Large intestine (tissue), 3 donors: ENCODE results near the gene HNRNPAB. TPM values are rescaled to one million over a fixed set of nuclear protein-coding genes. Genes with fewer than 3 reads are reported as not detected.

Experiments
- DNase-seq, 2 donors: peaks; one replicate each; pipeline versions ENCODE4 v3.0.0 to v3.0.0-alpha.2; 2013
- H3K27ac ChIP-seq: one replicate; pipeline ENCODE4 v1.5.1; 2013; ENCODE audit warnings: low read length
- H3K27me3 ChIP-seq: 2 replicates; pipeline ENCODE4 v1.6.1; 2013; ENCODE audit warnings: low read length; ENCODE audit not compliant: control insufficient read depth, insufficient read depth
- H3K36me3 ChIP-seq: 2 replicates; pipeline ENCODE4 v1.6.1; 2013; ENCODE audit warnings: low read length; ENCODE audit not compliant: control insufficient read depth, insufficient read depth
- H3K4me1 ChIP-seq: one replicate; pipeline ENCODE4 v1.6.1; 2013; ENCODE audit warnings: low read length; ENCODE audit not compliant: control insufficient read depth, insufficient read depth
- H3K4me3 ChIP-seq: one replicate; pipeline ENCODE4 v1.5.1; 2013; ENCODE audit warnings: low read length
- H3K9me3 ChIP-seq: one replicate; pipeline ENCODE4 v1.6.1; 2013; ENCODE audit warnings: mild to moderate bottlenecking, low read depth, low read length, moderate library complexity; ENCODE audit not compliant: control insufficient read depth
- WGBS: methylation state at CpG from one replicate; pipeline ENCODE4 v1.1.5; 2013; ENCODE audit warnings: low lambda C conversion rate; ENCODE audit not compliant: insufficient coverage; 5-methylcytosine and 5-hydroxymethylcytosine counted together
- polyA plus RNA-seq: library from polyadenylated mRNA; unstranded; fragments of 120-200 nt; gene quantifications from one replicate; pipeline ENCODE4 v1.2.1, GENCODE V29; 2013

HNRNPAB gene
- polyA plus RNA-seq, 1 donor, result 124 TPM

DNA sequence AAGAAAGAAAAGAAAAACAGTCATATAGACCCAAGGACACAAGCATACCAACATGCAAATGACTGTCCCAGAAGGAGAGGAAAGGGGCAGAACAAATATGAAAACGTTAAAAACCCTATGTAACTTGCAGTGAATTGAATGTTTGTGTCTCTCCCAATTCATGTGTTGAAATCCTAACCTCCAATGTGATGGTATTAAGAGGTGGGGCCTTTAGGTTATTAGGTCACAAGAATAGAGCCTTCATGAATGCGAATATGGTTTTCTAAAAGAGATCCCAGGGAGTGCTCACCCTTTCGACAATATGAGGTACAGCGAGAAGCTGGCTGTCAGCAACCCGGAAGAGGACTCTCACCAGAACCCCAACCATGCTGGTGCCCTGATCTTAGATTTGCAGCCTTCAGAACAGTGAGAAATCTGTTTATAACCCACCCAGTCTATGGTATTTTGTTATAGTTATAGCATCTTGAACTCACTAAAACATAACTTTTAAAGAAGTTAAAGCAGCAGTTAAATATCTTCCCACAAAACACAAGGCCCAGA lies 14.0 kb downstream of the HNRNPAB start:
- peaks cover 67% of the 10 kb centered on the region for H3K36me3 ChIP-seq
- DNase-seq, result no peak
- H3K4me1 ChIP-seq, result peaks cover 48% of the 10 kb centered on the region
- no peaks in the 10 kb centered on the region for H3K9me3 ChIP-seq
- H3K27me3 ChIP-seq, result no peaks in the 10 kb centered on the region
- WGBS, result no CpG with 5 or more reads among the region's 5 CpGs
- no peak overlapping the region for H3K4me3 ChIP-seq
- no peak overlapping the region for H3K27ac ChIP-seq

GRCh38 chr5:178218827-178219226 lies 14.5 kb downstream of the HNRNPAB start:
- no peak for DNase-seq
- Histone ChIP-seq H3K27me3 (no peaks in the 10 kb centered on the region), H3K4me3 (no peak overlapping the region), H3K36me3 (peaks cover 67% of the 10 kb centered on the region), H3K4me1 (peaks cover 50% of the 10 kb centered on the region), H3K9me3 (no peaks in the 10 kb centered on the region), H3K27ac (no peak overlapping the region)
- 100% methylated on average over 2 of the region's 3 CpGs for WGBS

GRCh38 chr5:178221282-178221681 lies 16.9 kb downstream of the HNRNPAB start:
- no peak overlapping the region for H3K4me3 ChIP-seq
- no peaks in the 10 kb centered on the region for H3K9me3 ChIP-seq
- H3K27me3 ChIP-seq, result no peaks in the 10 kb centered on the region
- peaks cover 60% of the 10 kb centered on the region for H3K36me3 ChIP-seq
- H3K4me1 ChIP-seq, result peaks cover 42% of the 10 kb centered on the region
- WGBS, result no CpG with 5 or more reads among the region's 3 CpGs
- DNase-seq, result no peak
- H3K27ac ChIP-seq, result peak overlapping the region; percentile 90

- no CpG with 5 or more reads among the region's 5 CpGs for WGBS
- Histone ChIP-seq H3K4me1 (peaks cover 46% of the 10 kb centered on the region), H3K4me3 (no peak overlapping the region), H3K9me3 (no peaks in the 10 kb centered on the region), H3K27me3 (no peaks in the 10 kb centered on the region), H3K36me3 (peaks cover 54% of the 10 kb centered on the region), H3K27ac (peak overlapping the region; percentile 90)
- DNase-seq, result peak; percentile 88 to 91
Observed at GRCh38 chr5:178221853-178222252, 17.5 kb downstream of the HNRNPAB start.

DNA sequence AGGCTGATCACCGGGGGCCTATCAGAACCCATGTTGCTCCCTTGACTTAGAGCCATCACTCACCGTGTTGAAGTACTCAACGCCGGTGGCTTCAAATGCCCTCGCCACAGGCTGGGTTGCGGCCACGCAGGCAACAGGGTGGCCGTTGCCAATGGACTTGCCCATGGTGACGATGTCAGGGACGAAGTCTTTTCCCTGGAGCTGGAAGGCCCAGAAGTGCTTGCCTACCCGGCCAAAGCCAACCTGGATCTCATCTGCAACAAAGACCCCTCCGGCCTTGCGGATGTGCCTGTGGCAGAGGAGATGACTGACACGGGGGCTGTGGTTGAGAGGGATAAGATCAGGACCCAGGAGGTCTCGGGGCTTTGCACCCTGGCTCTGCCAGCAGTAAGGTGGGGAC lies 18.0 kb downstream of the HNRNPAB start:
- H3K4me3 ChIP-seq, result no peak overlapping the region
- no peak for DNase-seq
- peak overlapping the region; percentile 90 for H3K27ac ChIP-seq
- H3K36me3 ChIP-seq, result peaks cover 54% of the 10 kb centered on the region
- no CpG with 5 or more reads among the region's 15 CpGs for WGBS
- H3K27me3 ChIP-seq, result no peaks in the 10 kb centered on the region
- H3K9me3 ChIP-seq, result no peaks in the 10 kb centered on the region
- H3K4me1 ChIP-seq, result peaks cover 50% of the 10 kb centered on the region

GRCh38 chr5:178223196-178223773 lies 19.0 kb downstream of the HNRNPAB start:
- no peak overlapping the region for H3K4me3 ChIP-seq
- DNase-seq, result no peak
- H3K9me3 ChIP-seq, result no peaks in the 10 kb centered on the region
- no CpG with 5 or more reads among the region's 5 CpGs for WGBS
- no peaks in the 10 kb centered on the region for H3K27me3 ChIP-seq
- H3K27ac ChIP-seq, result peak overlapping the region; percentile 90
- peaks cover 56% of the 10 kb centered on the region for H3K4me1 ChIP-seq
- H3K36me3 ChIP-seq, result peaks cover 61% of the 10 kb centered on the region

- peaks cover 56% of the 10 kb centered on the region for H3K4me1 ChIP-seq
- peak; percentile 40 to 52 for DNase-seq
- peaks cover 61% of the 10 kb centered on the region for H3K36me3 ChIP-seq
- peak overlapping the region; percentile 90 for H3K27ac ChIP-seq
- no peaks in the 10 kb centered on the region for H3K9me3 ChIP-seq
- no peaks in the 10 kb centered on the region for H3K27me3 ChIP-seq
- no peak overlapping the region for H3K4me3 ChIP-seq
- no CpG with 5 or more reads among the region's 13 CpGs for WGBS
Observed at GRCh38 chr5:178223828-178224335, 19.5 kb downstream of the HNRNPAB start.

DNA sequence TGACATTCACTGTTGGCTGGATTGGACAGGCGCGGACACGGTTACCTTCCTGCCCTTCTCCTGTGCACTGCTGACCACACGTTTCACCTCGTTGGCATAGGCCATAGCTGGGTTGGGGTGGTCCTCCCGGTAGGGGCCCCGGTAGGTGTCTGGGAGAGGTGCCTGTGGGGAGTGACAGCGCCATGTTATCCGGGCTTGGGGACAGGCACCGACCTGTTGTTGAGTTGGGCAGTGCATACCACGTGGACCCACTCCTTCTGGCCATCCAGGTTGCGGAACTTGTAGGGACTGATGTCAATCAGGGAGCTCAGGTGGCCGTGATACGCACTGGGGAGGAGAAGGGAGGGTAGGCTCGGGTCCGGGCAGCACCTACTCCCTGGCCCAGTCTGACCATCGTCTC lies 20.1 kb downstream of the HNRNPAB start:
- Histone ChIP-seq H3K27me3 (no peaks in the 10 kb centered on the region), H3K4me3 (no peak overlapping the region), H3K4me1 (peaks cover 56% of the 10 kb centered on the region), H3K36me3 (peaks cover 65% of the 10 kb centered on the region), H3K9me3 (no peaks in the 10 kb centered on the region), H3K27ac (peak overlapping the region; percentile 90)
- DNase-seq, result no peak
- WGBS, result no CpG with 5 or more reads among the region's 17 CpGs

- H3K27me3 ChIP-seq, result no peaks in the 10 kb centered on the region
- H3K9me3 ChIP-seq, result no peaks in the 10 kb centered on the region
- peak in 1 of 2 donors; percentile 9 for DNase-seq
- H3K27ac ChIP-seq, result peak overlapping the region; percentile 91
- peaks cover 60% of the 10 kb centered on the region for H3K4me1 ChIP-seq
- peaks cover 69% of the 10 kb centered on the region for H3K36me3 ChIP-seq
- WGBS, result no CpG with 5 or more reads among the region's 6 CpGs
- no peak overlapping the region for H3K4me3 ChIP-seq
Observed at GRCh38 chr5:178225174-178225573, 20.8 kb downstream of the HNRNPAB start.

DNA sequence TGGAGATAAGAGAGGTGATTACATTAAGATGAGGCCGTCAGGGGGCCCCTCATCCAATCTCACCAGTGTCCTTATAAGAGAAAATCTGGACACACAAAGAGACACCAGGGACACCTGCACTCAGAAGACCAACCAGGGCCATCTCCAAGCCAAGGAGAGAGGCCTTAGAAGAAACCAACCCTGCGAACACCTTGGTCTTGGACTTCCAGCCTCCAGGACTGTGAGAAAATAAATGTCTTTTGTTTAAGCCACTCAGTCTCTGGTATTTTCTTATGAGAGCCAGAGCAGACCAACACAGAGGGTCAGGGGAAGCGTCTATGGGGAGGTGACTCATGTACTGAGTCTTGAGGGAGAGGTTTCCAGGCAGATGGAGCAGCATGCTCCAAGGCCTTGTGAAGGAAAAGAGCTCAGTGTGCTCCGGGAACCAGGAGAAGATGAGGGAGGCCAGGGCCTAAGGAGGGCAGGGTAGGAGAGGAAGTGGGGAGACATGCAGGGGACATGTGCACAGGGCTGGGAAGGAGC lies 22.9 kb downstream of the HNRNPAB start:
- Histone ChIP-seq H3K36me3 (peaks cover 66% of the 10 kb centered on the region), H3K9me3 (no peaks in the 10 kb centered on the region), H3K4me1 (peaks cover 67% of the 10 kb centered on the region), H3K27me3 (no peaks in the 10 kb centered on the region), H3K4me3 (no peak overlapping the region), H3K27ac (peak overlapping the region; percentile 91)
- DNase-seq, result peak in 1 of 2 donors; percentile 33
- WGBS, result no CpG with 5 or more reads among the region's 4 CpGs
